OCI-LY7 (cell line): ENCODE data around the gene MAPK4.

Experiments used
- EZH2phosphoT487 ChIP-seq: fragments of 200-600 bp; sonication (generic); IDR thresholded peaks from 2 replicates; pipeline ENCODE4 v1.6.1; 2018; ENCODE audit warnings: low read depth, borderline replicate concordance, mild to moderate bottlenecking, mixed run types, antibody characterized with exemption, low read length, moderate library complexity, mixed read lengths
- TF ChIP-seq, protein P1 (sequence below): fragments of 200-600 bp; sonication (generic); conservative IDR thresholded peaks from 2 replicates; pipeline ENCODE4 v1.5.1; 2014; ENCODE audit warnings: mild to moderate bottlenecking, antibody characterized with exemption, low read length, moderate library complexity, mixed read lengths

DNA sequence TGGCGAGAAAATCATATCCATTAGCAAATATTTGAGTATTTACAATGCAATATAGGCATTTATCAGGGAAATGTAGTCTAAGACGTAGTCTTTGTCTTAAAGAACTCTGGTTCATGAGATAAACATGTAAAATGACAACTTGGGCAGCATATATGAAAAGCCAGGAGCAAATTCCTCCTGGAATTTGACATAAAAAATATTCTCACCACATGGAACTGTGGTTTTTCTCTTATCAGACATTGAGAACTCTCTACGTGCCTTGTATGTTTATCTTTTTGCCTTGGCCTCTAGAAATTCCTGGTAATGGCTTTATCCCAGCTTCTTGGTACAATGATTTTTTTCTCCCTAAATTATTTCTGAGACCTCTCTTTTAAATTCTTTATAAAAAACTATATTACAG is 2.8 kb downstream of the MAPK4 start:
- TF ChIP-seq, protein P1, sequence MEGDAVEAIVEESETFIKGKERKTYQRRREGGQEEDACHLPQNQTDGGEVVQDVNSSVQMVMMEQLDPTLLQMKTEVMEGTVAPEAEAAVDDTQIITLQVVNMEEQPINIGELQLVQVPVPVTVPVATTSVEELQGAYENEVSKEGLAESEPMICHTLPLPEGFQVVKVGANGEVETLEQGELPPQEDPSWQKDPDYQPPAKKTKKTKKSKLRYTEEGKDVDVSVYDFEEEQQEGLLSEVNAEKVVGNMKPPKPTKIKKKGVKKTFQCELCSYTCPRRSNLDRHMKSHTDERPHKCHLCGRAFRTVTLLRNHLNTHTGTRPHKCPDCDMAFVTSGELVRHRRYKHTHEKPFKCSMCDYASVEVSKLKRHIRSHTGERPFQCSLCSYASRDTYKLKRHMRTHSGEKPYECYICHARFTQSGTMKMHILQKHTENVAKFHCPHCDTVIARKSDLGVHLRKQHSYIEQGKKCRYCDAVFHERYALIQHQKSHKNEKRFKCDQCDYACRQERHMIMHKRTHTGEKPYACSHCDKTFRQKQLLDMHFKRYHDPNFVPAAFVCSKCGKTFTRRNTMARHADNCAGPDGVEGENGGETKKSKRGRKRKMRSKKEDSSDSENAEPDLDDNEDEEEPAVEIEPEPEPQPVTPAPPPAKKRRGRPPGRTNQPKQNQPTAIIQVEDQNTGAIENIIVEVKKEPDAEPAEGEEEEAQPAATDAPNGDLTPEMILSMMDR = no peak
- no peak for TF ChIP-seq EZH2phosphoT487
